ENCODE measurements around the gene FLG2.
"Not testable (repeated sequence)": the region's sequence is repeated elsewhere in the genome, so short reads cannot be mapped to it uniquely, and the experiment has no call there.

- TF ChIP-seq, protein P1, sequence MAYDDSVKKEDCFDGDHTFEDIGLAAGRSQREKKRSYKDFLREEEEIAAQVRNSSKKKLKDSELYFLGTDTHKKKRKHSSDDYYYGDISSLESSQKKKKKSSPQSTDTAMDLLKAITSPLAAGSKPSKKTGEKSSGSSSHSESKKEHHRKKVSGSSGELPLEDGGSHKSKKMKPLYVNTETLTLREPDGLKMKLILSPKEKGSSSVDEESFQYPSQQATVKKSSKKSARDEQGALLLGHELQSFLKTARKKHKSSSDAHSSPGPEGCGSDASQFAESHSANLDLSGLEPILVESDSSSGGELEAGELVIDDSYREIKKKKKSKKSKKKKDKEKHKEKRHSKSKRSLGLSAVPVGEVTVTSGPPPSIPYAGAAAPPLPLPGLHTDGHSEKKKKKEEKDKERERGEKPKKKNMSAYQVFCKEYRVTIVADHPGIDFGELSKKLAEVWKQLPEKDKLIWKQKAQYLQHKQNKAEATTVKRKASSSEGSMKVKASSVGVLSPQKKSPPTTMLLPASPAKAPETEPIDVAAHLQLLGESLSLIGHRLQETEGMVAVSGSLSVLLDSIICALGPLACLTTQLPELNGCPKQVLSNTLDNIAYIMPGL (CRISPR knock-in tag; IDR thresholded peaks at IDR 0.05) = not testable (repeated sequence)
- not testable (repeated sequence) for TF ChIP-seq E2F4 (CRISPR knock-in tag; IDR thresholded peaks at IDR 0.05; ENCODE audit: borderline replicate concordance, low read depth); USF2 (CRISPR knock-in tag; IDR thresholded peaks at IDR 0.05); PRRX2 (CRISPR knock-in tag; IDR thresholded peaks at IDR 0.05); FOXP1 (CRISPR knock-in tag; IDR thresholded peaks at IDR 0.05; ENCODE audit: borderline replicate concordance); NFE2L1 (CRISPR knock-in tag; IDR thresholded peaks at IDR 0.05); ATF2 (CRISPR knock-in tag; IDR thresholded peaks at IDR 0.05; ENCODE audit: borderline replicate concordance, low read depth); CREB1 (CRISPR knock-in tag; IDR thresholded peaks at IDR 0.05); NR3C1 (CRISPR knock-in tag; conservative IDR thresholded peaks at IDR 0.05; ENCODE audit: low read depth)
- TF ChIP-seq, protein P2, sequence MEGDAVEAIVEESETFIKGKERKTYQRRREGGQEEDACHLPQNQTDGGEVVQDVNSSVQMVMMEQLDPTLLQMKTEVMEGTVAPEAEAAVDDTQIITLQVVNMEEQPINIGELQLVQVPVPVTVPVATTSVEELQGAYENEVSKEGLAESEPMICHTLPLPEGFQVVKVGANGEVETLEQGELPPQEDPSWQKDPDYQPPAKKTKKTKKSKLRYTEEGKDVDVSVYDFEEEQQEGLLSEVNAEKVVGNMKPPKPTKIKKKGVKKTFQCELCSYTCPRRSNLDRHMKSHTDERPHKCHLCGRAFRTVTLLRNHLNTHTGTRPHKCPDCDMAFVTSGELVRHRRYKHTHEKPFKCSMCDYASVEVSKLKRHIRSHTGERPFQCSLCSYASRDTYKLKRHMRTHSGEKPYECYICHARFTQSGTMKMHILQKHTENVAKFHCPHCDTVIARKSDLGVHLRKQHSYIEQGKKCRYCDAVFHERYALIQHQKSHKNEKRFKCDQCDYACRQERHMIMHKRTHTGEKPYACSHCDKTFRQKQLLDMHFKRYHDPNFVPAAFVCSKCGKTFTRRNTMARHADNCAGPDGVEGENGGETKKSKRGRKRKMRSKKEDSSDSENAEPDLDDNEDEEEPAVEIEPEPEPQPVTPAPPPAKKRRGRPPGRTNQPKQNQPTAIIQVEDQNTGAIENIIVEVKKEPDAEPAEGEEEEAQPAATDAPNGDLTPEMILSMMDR (IDR thresholded peaks at IDR 0.05) = not testable (repeated sequence)
- TF ChIP-seq, protein P3, sequence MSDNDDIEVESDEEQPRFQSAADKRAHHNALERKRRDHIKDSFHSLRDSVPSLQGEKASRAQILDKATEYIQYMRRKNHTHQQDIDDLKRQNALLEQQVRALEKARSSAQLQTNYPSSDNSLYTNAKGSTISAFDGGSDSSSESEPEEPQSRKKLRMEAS (CRISPR knock-in tag; IDR thresholded peaks at IDR 0.05) = not testable (repeated sequence)
Measured at GRCh38 chr1:152304773-152305172, 55.0 kb downstream of the FLG2 start.
